ENCODE measurements around the gene HRH1. TPM values are rescaled to one million over a fixed set of nuclear protein-coding genes. Genes with fewer than 3 reads are reported as not detected.

The HRH1 gene
- total and polyA plus RNA-seq, 2 donors (not counting 3 experiments of a cell fraction or from before 2014, with no cell fraction given) = 16.2 to 21.2 TPM

- POLR2A ChIA-PET = no interaction called here
Observed at GRCh38 chr3:11310258-11310657, 156.0 kb downstream of the HRH1 start.

GRCh38 chr3:11312166-11312565 lies 157.9 kb downstream of the HRH1 start:
- H3K4me2 ChIP-seq (ENCODE audit: insufficient read depth, low read length) = no peak overlapping the region
- FAIRE-seq (no peak), DNase-seq (ENCODE audit: low read depth, low spot score) (no peak)
- dilution Hi-C loops (cut with MboI; ENCODE audit: extremely low pct_ligation_motif_present, low sequenced_read_pairs) (no loop called here), intact Hi-C loops (cut with micrococcal nuclease) (no loop called here)
- no TSS peak for BruUV-seq (replicated peaks)
- H3K4me1 ChIP-seq (ENCODE audit: control insufficient read depth, extremely low read depth, insufficient read depth, low read length) = no peaks in the 10 kb centered on the region
- H3K9ac ChIP-seq (replicated peaks; ENCODE audit: extremely low read depth, insufficient read depth, low read length) = no peak overlapping the region
- no peak for TF ChIP-seq POLR2A (IDR thresholded peaks at IDR 0.05; ENCODE audit: low read depth, low read length)
- TF ChIP-seq JUN (IDR thresholded peaks at IDR 0.05; ENCODE audit: borderline replicate concordance, insufficient read depth, insufficient read length, low read depth) = no peak
- TF ChIP-seq, protein P1, sequence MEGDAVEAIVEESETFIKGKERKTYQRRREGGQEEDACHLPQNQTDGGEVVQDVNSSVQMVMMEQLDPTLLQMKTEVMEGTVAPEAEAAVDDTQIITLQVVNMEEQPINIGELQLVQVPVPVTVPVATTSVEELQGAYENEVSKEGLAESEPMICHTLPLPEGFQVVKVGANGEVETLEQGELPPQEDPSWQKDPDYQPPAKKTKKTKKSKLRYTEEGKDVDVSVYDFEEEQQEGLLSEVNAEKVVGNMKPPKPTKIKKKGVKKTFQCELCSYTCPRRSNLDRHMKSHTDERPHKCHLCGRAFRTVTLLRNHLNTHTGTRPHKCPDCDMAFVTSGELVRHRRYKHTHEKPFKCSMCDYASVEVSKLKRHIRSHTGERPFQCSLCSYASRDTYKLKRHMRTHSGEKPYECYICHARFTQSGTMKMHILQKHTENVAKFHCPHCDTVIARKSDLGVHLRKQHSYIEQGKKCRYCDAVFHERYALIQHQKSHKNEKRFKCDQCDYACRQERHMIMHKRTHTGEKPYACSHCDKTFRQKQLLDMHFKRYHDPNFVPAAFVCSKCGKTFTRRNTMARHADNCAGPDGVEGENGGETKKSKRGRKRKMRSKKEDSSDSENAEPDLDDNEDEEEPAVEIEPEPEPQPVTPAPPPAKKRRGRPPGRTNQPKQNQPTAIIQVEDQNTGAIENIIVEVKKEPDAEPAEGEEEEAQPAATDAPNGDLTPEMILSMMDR (IDR thresholded peaks at IDR 0.05; ENCODE audit: extremely low read depth in 1 of 2, insufficient read depth in 1 of 2, low read depth in 1 of 2, low read length in 2 of 2) = no peak
- no peaks in the 10 kb centered on the region for H3K9me1 ChIP-seq (replicated peaks; ENCODE audit: control insufficient read depth, extremely low read depth, insufficient read depth, low read length)
- H4K20me1 ChIP-seq (replicated peaks; ENCODE audit: control insufficient read depth, extremely low read depth, insufficient read depth, low read length) = no peaks in the 10 kb centered on the region
- H3K36me3 ChIP-seq (ENCODE audit: control insufficient read depth in 2 of 2, extremely low read depth in 1 of 2, insufficient read depth in 2 of 2, low read length in 2 of 2) = peaks cover 12 to 17% of the 10 kb centered on the region in 2 experiments
- CTCF ChIA-PET = interaction anchor here (0.6 to 1.6 kb wide), 6 partner anchors 11 to 67 kb away, joined by 3 to 4 read pairs (median 3); partner anchors contain the start of gene ATG7
- H3K27ac ChIP-seq (ENCODE audit: insufficient read depth, low read depth, low read length) = no peak overlapping the region
- H2AFZ ChIP-seq (ENCODE audit: low read depth, low read length) = no peak overlapping the region
- no peaks in the 10 kb centered on the region for H3K79me2 ChIP-seq (ENCODE audit: control insufficient read depth, insufficient read depth, low read length)
- no peaks in the 10 kb centered on the region for H3K9me3 ChIP-seq (replicated peaks; ENCODE audit: control insufficient read depth, insufficient read depth, low read length)
- POLR2A ChIA-PET = no interaction called here
- H3K4me3 ChIP-seq (replicated peaks in 1 of 3; ENCODE audit: insufficient read depth in 1 of 3, low read depth in 1 of 3, low read length in 3 of 3) = no peak overlapping the region
- H3K27me3 ChIP-seq (ENCODE audit: control insufficient read depth in 2 of 2, insufficient read depth in 2 of 2, low read length in 2 of 2) = no peaks in the 10 kb centered on the region

More at GRCh38 chr3:11310258-11310657, 156.0 kb downstream of the HRH1 start:
- Histone ChIP-seq H3K9ac (replicated peaks; ENCODE audit: extremely low read depth, insufficient read depth, low read length) (no peak overlapping the region), H3K4me2 (ENCODE audit: insufficient read depth, low read length) (no peak overlapping the region), H2AFZ (ENCODE audit: low read depth, low read length) (no peak overlapping the region), H3K9me3 (replicated peaks; ENCODE audit: control insufficient read depth, insufficient read depth, low read length) (no peaks in the 10 kb centered on the region), H4K20me1 (replicated peaks; ENCODE audit: control insufficient read depth, extremely low read depth, insufficient read depth, low read length) (no peaks in the 10 kb centered on the region), H3K9me1 (replicated peaks; ENCODE audit: control insufficient read depth, extremely low read depth, insufficient read depth, low read length) (no peaks in the 10 kb centered on the region), H3K4me3 (replicated peaks in 1 of 3; ENCODE audit: insufficient read depth in 1 of 3, low read depth in 1 of 3, low read length in 3 of 3) (no peak overlapping the region), H3K79me2 (ENCODE audit: control insufficient read depth, insufficient read depth, low read length) (no peaks in the 10 kb centered on the region), H3K36me3 (ENCODE audit: control insufficient read depth in 2 of 2, extremely low read depth in 1 of 2, insufficient read depth in 2 of 2, low read length in 2 of 2) (peaks cover 12 to 14% of the 10 kb centered on the region in 2 experiments), H3K4me1 (ENCODE audit: control insufficient read depth, extremely low read depth, insufficient read depth, low read length) (peaks cover 19% of the 10 kb centered on the region), H3K27ac (ENCODE audit: insufficient read depth, low read depth, low read length) (no peak overlapping the region), H3K27me3 (ENCODE audit: control insufficient read depth in 2 of 2, insufficient read depth in 2 of 2, low read length in 2 of 2) (no peaks in the 10 kb centered on the region)
- BruUV-seq (replicated peaks) = no TSS peak
- dilution Hi-C loops (cut with MboI; ENCODE audit: extremely low pct_ligation_motif_present, low sequenced_read_pairs) (no loop called here), intact Hi-C loops (cut with micrococcal nuclease) (no loop called here)
- TF ChIP-seq GATA2 (IDR thresholded peaks at IDR 0.05; ENCODE audit: insufficient read depth, insufficient read length, low read depth, low read length) (no peak), FOS (IDR thresholded peaks at IDR 0.05; ENCODE audit: borderline replicate concordance, insufficient read depth, low read length) (no peak), POLR2AphosphoS5 (IDR thresholded peaks at IDR 0.05; ENCODE audit: insufficient read depth, low read depth, low read length) (no peak), EZH2 (IDR thresholded peaks at IDR 0.05; ENCODE audit: borderline replicate concordance, low read depth, low read length, severe bottlenecking) (no peak)
- TF ChIP-seq, protein P1 (IDR thresholded peaks at IDR 0.05; ENCODE audit: extremely low read depth in 1 of 2, insufficient read depth in 1 of 2, low read depth in 1 of 2, low read length in 2 of 2) = no peak
- FAIRE-seq (no peak), DNase-seq (ENCODE audit: low read depth, low spot score) (no peak)
- CTCF ChIA-PET = no interaction called here
